ENCODE data around the gene ANTXR2. TPM values are rescaled to one million over a fixed set of nuclear protein-coding genes. Genes with fewer than 3 reads are reported as not detected.
A peak's percentile ranks its signal among the peaks of the same experiment; 100 is the strongest.

ANTXR2 gene
- total and polyA plus RNA-seq, 2 donors (not counting 3 experiments of a cell fraction or from before 2014, with no cell fraction given): 6.6 to 64.6 TPM

GRCh38 chr4:80036306-80036705, 36.7 kb downstream of the ANTXR2 start:
- Histone ChIP-seq H3K4me2 (ENCODE audit: insufficient read depth, low read length) (no peak overlapping the region), H3K9ac (replicated peaks; ENCODE audit: extremely low read depth, insufficient read depth, low read length) (no peak overlapping the region), H3K27ac (ENCODE audit: insufficient read depth, low read depth, low read length) (peak overlapping the region; percentile 70), H4K20me1 (replicated peaks; ENCODE audit: control insufficient read depth, extremely low read depth, insufficient read depth, low read length) (no peaks in the 10 kb centered on the region), H3K9me3 (replicated peaks; ENCODE audit: control insufficient read depth, insufficient read depth, low read length) (no peaks in the 10 kb centered on the region), H3K9me1 (replicated peaks; ENCODE audit: control insufficient read depth, extremely low read depth, insufficient read depth, low read length) (no peaks in the 10 kb centered on the region), H2AFZ (ENCODE audit: low read depth, low read length) (no peak overlapping the region), H3K4me1 (ENCODE audit: control insufficient read depth, extremely low read depth, insufficient read depth, low read length) (peaks cover 38% of the 10 kb centered on the region), H3K79me2 (ENCODE audit: control insufficient read depth, insufficient read depth, low read length) (peaks cover 5% of the 10 kb centered on the region), H3K36me3 (ENCODE audit: control insufficient read depth in 2 of 2, extremely low read depth in 1 of 2, insufficient read depth in 2 of 2, low read length in 2 of 2) (peaks cover 0 to 2% of the 10 kb centered on the region in 2 experiments), H3K27me3 (ENCODE audit: control insufficient read depth in 2 of 2, insufficient read depth in 2 of 2, low read length in 2 of 2) (no peaks in the 10 kb centered on the region), H3K4me3 (replicated peaks in 1 of 3; ENCODE audit: insufficient read depth in 1 of 3, low read depth in 1 of 3, low read length in 3 of 3) (no peak overlapping the region)
- POLR2A ChIA-PET: no interaction called here
- FAIRE-seq: no peak
- intact Hi-C loops (cut with micrococcal nuclease) (loop anchor here (10.0 kb wide), 1 partner anchor 1082 kb away; no protein-coding TSS in a partner anchor), dilution Hi-C loops (cut with MboI; ENCODE audit: extremely low pct_ligation_motif_present, low sequenced_read_pairs) (no loop called here)
- BruUV-seq (replicated peaks): no TSS peak
- TF ChIP-seq JUN (IDR thresholded peaks at IDR 0.05; ENCODE audit: borderline replicate concordance, insufficient read depth, insufficient read length, low read depth) (no peak), POLR2AphosphoS5 (IDR thresholded peaks at IDR 0.05; ENCODE audit: insufficient read depth, low read depth, low read length) (no peak), GATA2 (IDR thresholded peaks at IDR 0.05; ENCODE audit: insufficient read depth, insufficient read length, low read depth, low read length) (no peak), MAX (IDR thresholded peaks at IDR 0.05; ENCODE audit: insufficient read depth, insufficient read length) (no peak), MYC (IDR thresholded peaks at IDR 0.05; ENCODE audit: low read depth, low read length) (no peak), CTCF (IDR thresholded peaks at IDR 0.05; ENCODE audit: extremely low read depth in 1 of 2, insufficient read depth in 1 of 2, low read depth in 1 of 2, low read length in 2 of 2) (no peak), POLR2A (IDR thresholded peaks at IDR 0.05; ENCODE audit: low read depth, low read length) (no peak), EZH2 (IDR thresholded peaks at IDR 0.05; ENCODE audit: borderline replicate concordance, low read depth, low read length, severe bottlenecking) (no peak), FOS (IDR thresholded peaks at IDR 0.05; ENCODE audit: borderline replicate concordance, insufficient read depth, low read length) (no peak)
- CTCF ChIA-PET: interaction anchor here (1.6 to 2.4 kb wide), 3 partner anchors 9 to 119 kb away, joined by 3 to 15 read pairs (median 7); no protein-coding TSS in a partner anchor
- DNase-seq (ENCODE audit: low read depth, low spot score): no peak

All from endothelial cell of umbilical vein (primary cell).